MM.1S (cell line): ENCODE results near the gene AQP12A.

Experiments
- DNase-seq: peaks from one replicate; pipeline ENCODE4 v3.0.0-alpha.2; 2015
- H2AFZ ChIP-seq: fragments of 300-600 bp; sonication (generic); 2 replicates; pipeline ENCODE4 v1.6.0; 2016; ENCODE audit warnings: antibody characterized with exemption, low read length
- H3F3A ChIP-seq: fragments of 300-600 bp; sonication (generic); 2 replicates; pipeline ENCODE4 v1.6.1; 2016; ENCODE audit warnings: mild to moderate bottlenecking, antibody characterized with exemption, low read length, moderate library complexity, mixed read lengths; ENCODE audit not compliant: insufficient read depth
- H3K27ac ChIP-seq: fragments of 300-600 bp; sonication (generic); 2 replicates; pipeline ENCODE4 v1.5.1; 2016; ENCODE audit warnings: mild to moderate bottlenecking, low read length
- H3K27me3 ChIP-seq: fragments of 300-600 bp; sonication (generic); replicated peaks from 2 replicates; pipeline ENCODE4 v1.6.0; 2016; ENCODE audit warnings: low read length; ENCODE audit not compliant: insufficient read depth
- H3K36me3 ChIP-seq: fragments of 300-600 bp; sonication (generic); replicated peaks from 2 replicates; pipeline ENCODE4 v1.6.1; 2016; ENCODE audit warnings: mild to moderate bottlenecking, low read length, mixed read lengths; ENCODE audit not compliant: insufficient read depth
- H3K4me1 ChIP-seq: fragments of 300-600 bp; sonication (generic); 2 replicates; pipeline ENCODE4 v1.6.1; 2016; ENCODE audit warnings: low read length, mixed read lengths
- H3K4me2 ChIP-seq: fragments of 300-600 bp; sonication (generic); 2 replicates; pipeline ENCODE4 v1.6.0; 2016; ENCODE audit warnings: low read depth, low read length
- H3K4me3 ChIP-seq: fragments of 300-600 bp; sonication (generic); 2 replicates; pipeline ENCODE4 v1.5.1; 2016; ENCODE audit warnings: low read length, mixed read lengths
- H3K79me2 ChIP-seq: fragments of 300-600 bp; sonication (generic); 2 replicates; pipeline ENCODE4 v1.6.1; 2016; ENCODE audit warnings: mixed run types, low read length, mixed read lengths
- H3K9ac ChIP-seq: fragments of 300-600 bp; sonication (generic); 2 replicates; pipeline ENCODE4 v1.6.1; 2016; ENCODE audit warnings: low read length, mixed read lengths
- H3K9me2 ChIP-seq: fragments of 300-600 bp; sonication (generic); replicated peaks from 2 replicates; pipeline ENCODE4 v1.6.1; 2016; ENCODE audit warnings: mild to moderate bottlenecking, low read length, mixed read lengths; ENCODE audit not compliant: insufficient read depth
- H3K9me3 ChIP-seq: fragments of 300-600 bp; sonication (generic); replicated peaks from 2 replicates; pipeline ENCODE4 v1.6.1; 2016; ENCODE audit warnings: mild to moderate bottlenecking, low read length, mixed read lengths; ENCODE audit not compliant: insufficient read depth
- H4K20me1 ChIP-seq: fragments of 300-600 bp; sonication (generic); 2 replicates; pipeline ENCODE4 v1.6.1; 2016; ENCODE audit warnings: mild to moderate bottlenecking, low read length, moderate library complexity, mixed read lengths; ENCODE audit not compliant: insufficient read depth
- EZH2 ChIP-seq: fragments of 300-600 bp; sonication (generic); optimal IDR thresholded peaks from 2 replicates; pipeline ENCODE3; 2017; ENCODE audit warnings: low read depth, mild to moderate bottlenecking, antibody characterized with exemption, low read length, mixed read lengths
- EZH2phosphoT487 ChIP-seq: fragments of 300-600 bp; sonication (generic); IDR thresholded peaks from 2 replicates; pipeline ENCODE4 v1.6.1; 2018; ENCODE audit warnings: antibody characterized with exemption, low read length
- TF ChIP-seq, protein P1 (sequence below): fragments of 300-600 bp; sonication (generic); IDR thresholded peaks from 2 replicates; pipeline ENCODE4 v1.5.1; 2016; ENCODE audit warnings: antibody characterized with exemption, low read length, mixed read lengths

Gene AQP12A

DNA sequence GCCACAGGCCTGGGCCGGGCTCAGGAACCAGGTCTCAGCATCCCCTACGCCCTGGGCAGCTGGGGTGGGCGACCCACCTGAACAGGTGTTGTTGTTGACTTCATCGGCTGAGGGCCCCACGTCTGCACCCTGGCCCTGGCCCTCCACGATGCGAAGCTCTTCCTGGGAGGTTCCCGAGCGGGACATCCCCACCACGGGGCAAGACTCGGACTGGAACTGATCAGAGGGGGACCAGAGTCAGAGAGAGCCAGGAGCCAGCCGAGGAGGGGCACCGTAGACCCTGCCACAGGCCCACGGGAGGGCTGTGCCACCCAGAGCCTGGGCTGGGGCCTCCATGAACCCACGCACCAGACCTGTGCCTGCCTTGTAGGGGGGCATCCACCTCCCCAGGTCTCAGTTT lies 54.3 kb downstream of the AQP12A start:
- TF ChIP-seq, protein P1, sequence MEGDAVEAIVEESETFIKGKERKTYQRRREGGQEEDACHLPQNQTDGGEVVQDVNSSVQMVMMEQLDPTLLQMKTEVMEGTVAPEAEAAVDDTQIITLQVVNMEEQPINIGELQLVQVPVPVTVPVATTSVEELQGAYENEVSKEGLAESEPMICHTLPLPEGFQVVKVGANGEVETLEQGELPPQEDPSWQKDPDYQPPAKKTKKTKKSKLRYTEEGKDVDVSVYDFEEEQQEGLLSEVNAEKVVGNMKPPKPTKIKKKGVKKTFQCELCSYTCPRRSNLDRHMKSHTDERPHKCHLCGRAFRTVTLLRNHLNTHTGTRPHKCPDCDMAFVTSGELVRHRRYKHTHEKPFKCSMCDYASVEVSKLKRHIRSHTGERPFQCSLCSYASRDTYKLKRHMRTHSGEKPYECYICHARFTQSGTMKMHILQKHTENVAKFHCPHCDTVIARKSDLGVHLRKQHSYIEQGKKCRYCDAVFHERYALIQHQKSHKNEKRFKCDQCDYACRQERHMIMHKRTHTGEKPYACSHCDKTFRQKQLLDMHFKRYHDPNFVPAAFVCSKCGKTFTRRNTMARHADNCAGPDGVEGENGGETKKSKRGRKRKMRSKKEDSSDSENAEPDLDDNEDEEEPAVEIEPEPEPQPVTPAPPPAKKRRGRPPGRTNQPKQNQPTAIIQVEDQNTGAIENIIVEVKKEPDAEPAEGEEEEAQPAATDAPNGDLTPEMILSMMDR = no peak
- TF ChIP-seq EZH2phosphoT487 (no peak), EZH2 (no peak)
- H3K36me3 ChIP-seq = no peaks in the 10 kb centered on the region
- DNase-seq = no peak
- H3K27me3 ChIP-seq = peaks cover 93% of the 10 kb centered on the region
- no peaks in the 10 kb centered on the region for H3K4me1 ChIP-seq
- H3K4me2 ChIP-seq = no peak overlapping the region
- no peak overlapping the region for H3K4me3 ChIP-seq
- no peak overlapping the region for H2AFZ ChIP-seq
- no peaks in the 10 kb centered on the region for H4K20me1 ChIP-seq
- no peaks in the 10 kb centered on the region for H3F3A ChIP-seq
- no peaks in the 10 kb centered on the region for H3K79me2 ChIP-seq
- no peaks in the 10 kb centered on the region for H3K9me2 ChIP-seq
- no peak overlapping the region for H3K9ac ChIP-seq
- H3K9me3 ChIP-seq = no peaks in the 10 kb centered on the region
- no peak overlapping the region for H3K27ac ChIP-seq

- no peaks in the 10 kb centered on the region for H3K9me3 ChIP-seq
- no peak overlapping the region for H3K4me3 ChIP-seq
- H3K27ac ChIP-seq = no peak overlapping the region
- H3K27me3 ChIP-seq = peaks cover 88% of the 10 kb centered on the region
- H3K9me2 ChIP-seq = no peaks in the 10 kb centered on the region
- H3K4me1 ChIP-seq = no peaks in the 10 kb centered on the region
- no peak for DNase-seq
- no peaks in the 10 kb centered on the region for H4K20me1 ChIP-seq
- no peaks in the 10 kb centered on the region for H3F3A ChIP-seq
- no peak overlapping the region for H3K4me2 ChIP-seq
- H3K79me2 ChIP-seq = no peaks in the 10 kb centered on the region
- no peaks in the 10 kb centered on the region for H3K36me3 ChIP-seq
- no peak overlapping the region for H2AFZ ChIP-seq
- no peak for TF ChIP-seq EZH2
- TF ChIP-seq EZH2phosphoT487 = no peak
- TF ChIP-seq, protein P1 = no peak
- H3K9ac ChIP-seq = no peak overlapping the region
Observed at GRCh38 chr2:240746671-240747070, 55.0 kb downstream of the AQP12A start.

- DNase-seq = no peak
- Histone ChIP-seq H3K4me2 (no peak overlapping the region), H3K79me2 (no peaks in the 10 kb centered on the region), H2AFZ (no peak overlapping the region), H3F3A (no peaks in the 10 kb centered on the region), H3K9me3 (no peaks in the 10 kb centered on the region), H3K36me3 (no peaks in the 10 kb centered on the region), H3K27me3 (peaks cover 82% of the 10 kb centered on the region), H3K4me3 (no peak overlapping the region), H3K9ac (no peak overlapping the region), H3K9me2 (no peaks in the 10 kb centered on the region), H3K27ac (no peak overlapping the region), H4K20me1 (no peaks in the 10 kb centered on the region), H3K4me1 (no peaks in the 10 kb centered on the region)
- TF ChIP-seq EZH2 (no peak), EZH2phosphoT487 (no peak)
- TF ChIP-seq, protein P1 = no peak
Observed at GRCh38 chr2:240747256-240747655, 55.6 kb downstream of the AQP12A start.
